Activated CD8-positive, alpha-beta T cell treated with anti-CD3 and anti-CD28 coated beads for 36 hours (primary cell): ENCODE results near the gene TCF4. TPM values are rescaled to one million over a fixed set of nuclear protein-coding genes. Genes with fewer than 3 reads are reported as not detected.

ENCODE experiments used
- ATAC-seq: fragments of 200-7000 bp; cut with Tn5 transposase; one replicate; pipeline ENCODE4 v1.10.0; 2021; ENCODE audit warnings: mild to moderate bottlenecking, moderate library complexity
- CTCF ChIA-PET: fragments of 350-600 bp; sonication (Branson Sonifier 250); formaldehyde crosslinking; loops from one replicate; lab custom pipeline; 2021; ENCODE audit warnings: antibody characterized with exemption; lab: Charles Lee
- POLR2A ChIA-PET: fragments of 350-600 bp; sonication (Branson Sonifier 250); formaldehyde crosslinking; loops from one replicate; lab custom pipeline; 2021; ENCODE audit warnings: antibody characterized with exemption; lab: Charles Lee
- DNase-seq: peaks from one replicate; pipeline ENCODE4 v3.0.0-alpha.2; 2020
- H3K27ac Mint-ChIP-seq: one replicate; pipeline ENCODE4 v1.8.0; 2021; ENCODE audit warnings: mild to moderate bottlenecking, mixed read lengths
- H3K27me3 Mint-ChIP-seq: one replicate; pipeline ENCODE4 v1.8.0; 2021; ENCODE audit warnings: mixed read lengths
- H3K36me3 Mint-ChIP-seq: one replicate; pipeline ENCODE4 v1.8.0; 2021; ENCODE audit warnings: low read depth, mixed read lengths
- H3K4me1 Mint-ChIP-seq: one replicate; pipeline ENCODE4 v1.8.0; 2021; ENCODE audit warnings: low read depth, mixed read lengths
- H3K4me3 Mint-ChIP-seq: one replicate; pipeline ENCODE4 v1.8.0; 2021; ENCODE audit warnings: mild to moderate bottlenecking, moderate library complexity, mixed read lengths
- H3K9me3 Mint-ChIP-seq: one replicate; pipeline ENCODE4 v1.8.0; 2021; ENCODE audit warnings: mixed read lengths
- intact Hi-C: fragments of 100-400 bp; cut with micrococcal nuclease; formaldehyde crosslinking; loops from one replicate; pipeline ENCODE4 v1.10.0; 2022
- total RNA-seq, 2 experiments: library from RNA; stranded (reverse); gene quantifications; one replicate each; pipeline ENCODE4 v1.2.3, GENCODE V29; 2021
- TF ChIP-seq, protein P1 (sequence below): fragments of 200-600 bp; IDR thresholded peaks from one replicate; pipeline ENCODE4 v1.8.0; 2022; ENCODE audit warnings: antibody characterized with exemption, mild to moderate bottlenecking

TCF4 gene
- total RNA-seq, 2 experiments from 2014 or later, result 1.2 to 1.4 TPM

DNA sequence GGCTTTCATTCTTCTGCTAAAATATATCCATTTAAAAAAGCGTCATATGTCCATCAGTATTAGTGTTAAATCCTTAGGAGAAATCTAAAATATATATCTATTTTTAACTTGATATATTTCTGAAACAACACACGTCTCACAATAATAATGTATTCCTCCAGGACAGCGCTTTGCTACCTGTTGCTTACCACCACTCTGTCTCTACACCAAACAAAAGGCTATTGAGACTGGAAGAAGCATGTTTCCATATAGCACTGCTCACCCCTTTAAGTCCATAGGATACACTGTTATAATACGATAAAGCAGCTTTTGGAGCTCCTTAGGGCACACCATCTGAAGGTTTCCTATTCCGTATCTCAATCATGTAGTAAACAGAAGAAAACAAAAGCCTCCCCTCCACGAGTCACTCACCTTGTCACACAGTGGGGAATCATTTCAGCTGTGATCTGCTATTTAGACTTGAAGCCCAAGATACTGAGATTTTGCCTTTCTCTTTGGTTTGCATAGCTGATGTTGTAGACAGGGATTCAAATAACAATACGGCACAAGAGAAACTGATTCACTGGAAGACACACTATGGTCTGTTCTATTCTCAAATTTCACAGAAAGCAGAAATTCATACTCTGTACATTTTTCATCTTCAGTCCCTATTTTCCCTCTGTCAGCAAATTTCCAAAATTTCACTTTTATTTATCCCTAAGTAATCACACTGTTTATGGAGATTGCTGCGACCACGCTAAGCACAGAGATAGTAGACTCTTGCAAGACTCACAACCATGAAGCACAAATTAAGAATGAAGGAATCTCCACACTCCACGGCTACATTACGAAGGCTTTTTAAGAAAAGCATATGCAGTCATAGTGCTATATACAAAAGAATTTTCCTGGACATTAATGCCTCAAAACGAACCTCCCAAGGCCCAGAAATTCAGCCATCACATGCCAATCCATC lies 187.1 kb downstream of the TCF4 start:
- CTCF ChIA-PET, result interaction anchor here (1.7 kb wide), 1 partner anchor 15 kb away, joined by 4 read pairs; no protein-coding TSS in a partner anchor

DNA sequence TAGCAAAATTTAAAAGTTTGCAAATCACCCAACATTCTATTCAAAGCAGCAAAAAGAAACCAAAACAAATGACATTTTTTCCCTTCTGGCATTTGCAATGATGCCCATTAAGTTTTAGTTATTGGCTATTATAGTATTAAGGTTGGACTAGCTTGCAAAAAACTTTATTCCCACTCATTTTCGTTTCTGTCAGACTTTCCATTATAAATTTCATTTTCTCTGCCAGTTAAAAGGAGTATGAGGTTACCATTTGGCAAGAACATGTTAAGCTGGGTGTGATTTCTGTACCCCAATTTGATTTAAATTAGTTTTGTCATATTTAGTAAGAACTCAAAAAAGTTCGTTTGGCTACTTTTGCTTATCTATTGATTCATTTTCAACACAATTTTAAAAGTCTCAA lies 187.9 kb downstream of the TCF4 start:
- Mint-ChIP-seq H3K36me3 (no peaks in the 10 kb centered on the region), H3K9me3 (no peaks in the 10 kb centered on the region), H3K4me1 (no peaks in the 10 kb centered on the region), H3K27ac (no peak overlapping the region), H3K4me3 (no peak overlapping the region), H3K27me3 (no peaks in the 10 kb centered on the region)
- TF ChIP-seq, protein P1, sequence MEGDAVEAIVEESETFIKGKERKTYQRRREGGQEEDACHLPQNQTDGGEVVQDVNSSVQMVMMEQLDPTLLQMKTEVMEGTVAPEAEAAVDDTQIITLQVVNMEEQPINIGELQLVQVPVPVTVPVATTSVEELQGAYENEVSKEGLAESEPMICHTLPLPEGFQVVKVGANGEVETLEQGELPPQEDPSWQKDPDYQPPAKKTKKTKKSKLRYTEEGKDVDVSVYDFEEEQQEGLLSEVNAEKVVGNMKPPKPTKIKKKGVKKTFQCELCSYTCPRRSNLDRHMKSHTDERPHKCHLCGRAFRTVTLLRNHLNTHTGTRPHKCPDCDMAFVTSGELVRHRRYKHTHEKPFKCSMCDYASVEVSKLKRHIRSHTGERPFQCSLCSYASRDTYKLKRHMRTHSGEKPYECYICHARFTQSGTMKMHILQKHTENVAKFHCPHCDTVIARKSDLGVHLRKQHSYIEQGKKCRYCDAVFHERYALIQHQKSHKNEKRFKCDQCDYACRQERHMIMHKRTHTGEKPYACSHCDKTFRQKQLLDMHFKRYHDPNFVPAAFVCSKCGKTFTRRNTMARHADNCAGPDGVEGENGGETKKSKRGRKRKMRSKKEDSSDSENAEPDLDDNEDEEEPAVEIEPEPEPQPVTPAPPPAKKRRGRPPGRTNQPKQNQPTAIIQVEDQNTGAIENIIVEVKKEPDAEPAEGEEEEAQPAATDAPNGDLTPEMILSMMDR, result no peak
- DNase-seq (no peak), ATAC-seq (no peak)
- POLR2A ChIA-PET, result no interaction called here
- intact Hi-C loops, result no loop called here
- CTCF ChIA-PET, result interaction anchor here (1.7 kb wide), 1 partner anchor 16 kb away, joined by 4 read pairs; no protein-coding TSS in a partner anchor

More for the DNA sequence above, 187.1 kb downstream of the TCF4 start:
- ATAC-seq (no peak), DNase-seq (no peak)
- Mint-ChIP-seq H3K9me3 (no peaks in the 10 kb centered on the region), H3K27ac (no peak overlapping the region), H3K4me1 (no peaks in the 10 kb centered on the region), H3K36me3 (no peaks in the 10 kb centered on the region), H3K4me3 (no peak overlapping the region), H3K27me3 (no peaks in the 10 kb centered on the region)
- TF ChIP-seq, protein P1, result no peak
- POLR2A ChIA-PET, result no interaction called here
- intact Hi-C loops, result no loop called here

DNA sequence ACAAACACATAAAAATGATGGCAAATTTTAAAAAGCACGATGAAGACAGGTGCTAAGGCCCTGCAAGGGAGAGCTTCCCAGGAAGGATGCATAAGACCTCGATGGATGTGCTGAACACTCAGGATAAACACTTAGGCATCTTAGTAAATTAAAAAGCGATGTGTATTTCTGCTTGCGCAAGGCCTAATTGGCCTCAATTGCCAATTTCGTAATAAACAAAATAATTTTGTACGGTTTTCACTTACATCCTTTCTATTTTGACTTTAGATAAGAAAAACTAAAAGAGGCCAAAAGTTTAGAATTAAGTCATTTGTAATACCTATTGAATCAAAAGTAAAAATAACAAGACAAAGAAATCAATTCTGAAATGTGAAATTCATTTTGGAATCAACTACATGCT lies 189.1 kb downstream of the TCF4 start:
- TF ChIP-seq, protein P1, result no peak
- POLR2A ChIA-PET, result no interaction called here
- Mint-ChIP-seq H3K27me3 (no peaks in the 10 kb centered on the region), H3K9me3 (no peaks in the 10 kb centered on the region), H3K4me3 (no peak overlapping the region), H3K4me1 (no peaks in the 10 kb centered on the region), H3K27ac (no peak overlapping the region), H3K36me3 (no peaks in the 10 kb centered on the region)
- ATAC-seq (no peak), DNase-seq (no peak)
- intact Hi-C loops, result no loop called here
- CTCF ChIA-PET, result no interaction called here

DNA sequence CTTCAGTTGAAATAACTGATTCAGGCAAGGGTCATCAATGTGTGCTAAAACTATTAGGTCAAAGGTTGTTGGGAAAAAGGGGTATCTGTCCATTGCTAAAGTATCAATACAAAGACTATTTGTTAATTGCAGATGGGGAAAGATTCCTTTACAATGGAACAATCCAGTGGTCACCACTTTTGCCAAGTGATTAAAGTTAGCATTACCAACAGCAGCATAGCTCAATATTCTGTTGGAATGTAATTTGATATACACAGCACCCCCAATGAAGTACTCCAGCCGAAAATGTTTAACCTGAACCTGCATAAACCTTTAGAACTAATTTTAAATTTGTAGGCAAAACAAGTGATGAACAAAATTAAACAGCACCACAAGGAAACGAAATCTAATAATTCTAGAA lies 191.0 kb downstream of the TCF4 start:
- Mint-ChIP-seq H3K4me1 (no peaks in the 10 kb centered on the region), H3K27ac (no peak overlapping the region), H3K36me3 (no peaks in the 10 kb centered on the region), H3K4me3 (no peak overlapping the region), H3K9me3 (no peaks in the 10 kb centered on the region), H3K27me3 (no peaks in the 10 kb centered on the region)
- TF ChIP-seq, protein P1, result no peak
- intact Hi-C loops, result no loop called here
- ChIA-PET CTCF (interaction anchor here (1.3 kb wide), 1 partner anchor 19 kb away, joined by 3 read pairs; no protein-coding TSS in a partner anchor), POLR2A (interaction anchor here (0.6 kb wide), 1 partner anchor 196 kb away, joined by 4 read pairs; no protein-coding TSS in a partner anchor)
- no peak for DNase-seq
- ATAC-seq, result no peak
